ENCODE results near the gene TRAPPC10. TPM values are rescaled to one million over a fixed set of nuclear protein-coding genes. Genes with fewer than 3 reads are reported as not detected.
"Not testable (repeated sequence)": the region's sequence is repeated elsewhere in the genome, so short reads cannot be mapped to it uniquely, and the experiment has no call there.

Gene TRAPPC10
- polyA plus RNA-seq, 5 donors = 22.9 to 28.2 (median 26.6) TPM

- not testable (repeated sequence) for DNase-seq
These were observed 131.9 kb downstream of the TRAPPC10 start for GRCh38 chr21:44143996-44144395.

DNA sequence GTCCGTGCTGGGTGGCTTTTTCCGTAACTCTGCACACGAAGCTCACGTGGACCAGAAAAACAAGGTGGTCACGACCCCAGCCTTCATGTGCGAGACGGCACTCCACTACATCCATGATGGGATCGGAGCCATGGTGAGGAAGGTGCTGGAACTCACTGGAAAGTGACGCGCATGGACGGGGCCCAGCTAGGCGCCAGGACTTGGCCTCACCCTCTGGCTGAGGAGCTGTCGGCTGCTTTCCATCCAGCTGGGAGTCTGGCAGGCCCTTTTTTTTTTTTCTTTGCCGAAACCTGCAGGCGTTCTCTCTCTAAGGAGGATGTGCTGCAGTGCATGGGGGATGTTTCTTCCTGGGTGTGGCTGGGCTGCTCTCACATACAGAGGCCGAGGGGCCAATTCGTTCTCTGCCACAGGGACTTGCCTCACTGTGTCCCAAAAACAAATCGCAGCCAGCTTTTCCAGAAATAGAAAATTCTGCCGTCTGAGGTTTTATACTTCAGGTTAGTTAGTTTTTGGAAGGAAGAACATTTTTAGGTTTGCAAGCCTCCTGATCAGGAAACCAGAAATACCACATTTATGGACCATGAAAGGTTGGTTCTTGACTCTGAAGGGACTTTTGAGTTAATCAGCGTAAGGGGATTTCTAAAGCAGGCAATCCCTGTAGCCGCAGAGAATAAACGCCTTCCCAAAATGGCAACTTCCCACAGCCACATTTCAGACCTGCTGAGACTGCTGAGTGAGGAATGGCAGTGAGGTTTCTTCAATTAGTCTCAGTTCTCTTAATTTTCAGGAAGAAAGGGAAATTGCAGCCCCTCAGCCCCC, 132.9 kb downstream of the TRAPPC10 start:
- DNase-seq = not testable (repeated sequence)

DNA sequence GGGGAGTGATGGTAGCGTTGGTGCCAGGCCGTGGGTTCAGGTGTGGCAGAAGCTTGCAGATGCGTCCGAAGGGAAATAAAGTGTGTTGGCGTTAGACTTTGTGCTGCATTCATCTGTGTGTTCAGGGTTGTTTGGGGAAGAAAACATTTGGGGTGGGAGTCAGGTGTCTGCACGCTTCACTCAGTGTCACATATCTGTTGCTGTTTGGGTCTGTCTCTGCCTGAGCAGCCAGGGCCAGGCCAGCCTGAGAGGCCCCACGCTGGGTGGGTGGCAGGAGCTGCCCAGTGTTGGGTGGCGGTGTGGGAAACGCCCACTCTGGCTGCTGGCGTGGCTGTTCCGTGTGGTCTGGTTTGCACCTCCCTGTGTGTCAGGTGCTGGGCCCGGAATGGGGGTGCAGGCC, 133.5 kb downstream of the TRAPPC10 start:
- not testable (repeated sequence) for DNase-seq

GRCh38 chr21:44147108-44147507, 135.0 kb downstream of the TRAPPC10 start:
- DNase-seq = not testable (repeated sequence)

GRCh38 chr21:44150255-44150654, 138.1 kb downstream of the TRAPPC10 start:
- DNase-seq = not testable (repeated sequence)

- DNase-seq = not testable (repeated sequence)
These were observed 141.2 kb downstream of the TRAPPC10 start for GRCh38 chr21:44153214-44153888.

DNA sequence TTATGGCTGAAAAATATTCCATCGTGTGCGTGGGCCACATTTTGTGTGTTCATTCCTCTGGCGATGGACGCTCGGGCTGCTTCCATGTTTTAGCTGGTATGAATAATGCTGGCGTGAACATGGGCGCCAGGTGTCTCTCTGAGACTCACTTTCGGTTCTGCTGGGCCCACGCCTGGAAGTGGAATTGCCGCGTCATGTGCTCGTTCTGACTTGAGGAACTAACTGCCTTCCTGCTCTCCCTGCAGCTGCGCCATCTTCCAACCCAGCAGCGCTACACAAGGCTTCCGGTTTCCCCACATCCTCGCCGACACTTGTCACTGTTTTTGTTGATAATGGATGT, 141.8 kb downstream of the TRAPPC10 start:
- DNase-seq = not testable (repeated sequence)

GRCh38 chr21:44154816-44155230, 142.7 kb downstream of the TRAPPC10 start:
- not testable (repeated sequence) for DNase-seq

- DNase-seq = not testable (repeated sequence)
These were observed 143.3 kb downstream of the TRAPPC10 start for GRCh38 chr21:44155231-44155993.

DNA sequence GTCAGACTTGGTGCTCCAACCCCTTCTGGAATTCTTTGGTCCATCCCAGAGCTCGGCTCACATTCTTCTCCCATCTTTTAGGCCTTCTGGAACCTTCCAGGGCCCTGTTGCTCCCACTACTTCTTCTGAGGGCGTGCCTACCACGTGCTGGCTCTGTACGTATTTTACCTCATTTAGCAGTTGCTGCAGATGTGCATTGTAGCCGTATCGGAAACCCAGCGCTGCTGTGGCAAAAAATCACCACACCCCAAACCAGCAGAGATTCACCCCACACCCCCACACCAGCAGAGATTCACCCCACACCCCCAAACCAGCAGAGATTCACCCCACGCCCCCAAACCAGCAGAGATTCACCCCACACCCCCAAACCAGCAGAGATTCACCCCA, 143.9 kb downstream of the TRAPPC10 start:
- not testable (repeated sequence) for DNase-seq

Other genes with a start within 250 kb of the TRAPPC10 start
- gene CSTB, start 236.0 kb upstream of the TRAPPC10 start, polyA plus RNA-seq (ENCODE audit: insufficient read depth in 1 of 5, insufficient read length in 5 of 5, low replicate concordance in 1 of 5) = 10 to 100 TPM; 32.3 to 47.1 (median 41.5) TPM
- 10 to 100 TPM; 21.6 to 29.6 (median 25.7) TPM for gene RRP1, start 222.7 kb upstream of the TRAPPC10 start, polyA plus RNA-seq (ENCODE audit: insufficient read depth in 1 of 5, insufficient read length in 5 of 5, low replicate concordance in 1 of 5)
- gene AGPAT3, start 147.1 kb upstream of the TRAPPC10 start, polyA plus RNA-seq (ENCODE audit: insufficient read depth in 1 of 5, insufficient read length in 5 of 5, low replicate concordance in 1 of 5) = 10 to 100 TPM; 29.8 to 42.7 (median 36.9) TPM
- gene PWP2, start 95.1 kb downstream of the TRAPPC10 start, polyA plus RNA-seq (ENCODE audit: insufficient read depth in 1 of 5, insufficient read length in 5 of 5, low replicate concordance in 1 of 5) = 10 to 100 TPM in 1 of 5 donors, 1 to 10 TPM in 4; 2.3 to 11.2 (median 4.2) TPM
- 10 to 100 TPM; 17.6 to 45.8 (median 26.4) TPM for gene GATD3, start 121.4 kb downstream of the TRAPPC10 start, polyA plus RNA-seq (ENCODE audit: insufficient read depth in 1 of 5, insufficient read length in 5 of 5, low replicate concordance in 1 of 5)
- gene ICOSLG, start 228.6 kb downstream of the TRAPPC10 start, polyA plus RNA-seq (ENCODE audit: insufficient read depth in 1 of 5, insufficient read length in 5 of 5, low replicate concordance in 1 of 5) = 1 to 10 TPM; 1.5 to 3.4 (median 3.0) TPM
- gene DNMT3L, start 249.6 kb downstream of the TRAPPC10 start, polyA plus RNA-seq (ENCODE audit: insufficient read depth in 1 of 5, insufficient read length in 5 of 5, low replicate concordance in 1 of 5) = not detected

All from right lung (tissue), 5 donors.